HCT116 (cell line): ENCODE data around the gene STOML2.

ENCODE experiments used
- MAX ChIP-seq: IDR thresholded peaks from 2 replicates; pipeline ENCODE4 v1.6.1; 2012
- POLR2A ChIP-seq: IDR thresholded peaks from 2 replicates; pipeline ENCODE4 v1.7.0; 2011; ENCODE audit warnings: borderline replicate concordance; ENCODE audit not compliant: insufficient read depth, insufficient read length; ENCODE audit errors: extremely low read depth
- POLR2AphosphoS5 ChIP-seq: IDR thresholded peaks from 2 replicates; pipeline ENCODE4 v1.6.1; 2011; ENCODE audit warnings: mild to moderate bottlenecking, low read depth, low read length, moderate library complexity
- TCF7L2 ChIP-seq: IDR thresholded peaks from 2 replicates; pipeline ENCODE4 v1.7.0; 2011; ENCODE audit warnings: borderline replicate concordance, inconsistent platforms; ENCODE audit not compliant: insufficient read depth, insufficient read length; ENCODE audit errors: extremely low read depth
- YY1 ChIP-seq: IDR thresholded peaks from 2 replicates; pipeline ENCODE4 v1.6.1; 2011; ENCODE audit warnings: low read length, low read depth, moderate library complexity, mild to moderate bottlenecking; ENCODE audit not compliant: insufficient replicate concordance; ENCODE audit errors: extremely low read depth
- ZBTB33 ChIP-seq: IDR thresholded peaks from 2 replicates; pipeline ENCODE4 v1.6.1; 2011; ENCODE audit warnings: mild to moderate bottlenecking, low read length, moderate library complexity; ENCODE audit not compliant: insufficient replicate concordance; ENCODE audit errors: extremely low read depth
- ZFX ChIP-seq: fragments of 450-650 bp; IDR thresholded peaks from 2 replicates; pipeline ENCODE4 v1.6.1; 2017
- ZNF274 ChIP-seq: fragments of 200-500 bp; sonication (Bioruptor generic); IDR thresholded peaks from 2 replicates; pipeline ENCODE4 v1.6.1; 2014; ENCODE audit warnings: mild to moderate bottlenecking, low read depth, low read length, inconsistent platforms
- TF ChIP-seq, protein P1 (sequence below), 3 experiments: fragments of 200-600 bp in 1 of 3; sonication (generic) in 1 of 3; IDR thresholded peaks in 2 of 3; conservative IDR thresholded peaks in 1 of 3; 2 replicates each; pipeline ENCODE4 v1.5.1; 2012 to 2017; ENCODE audit warnings: low read depth in 2 of 3, low read length in 2 of 3, antibody characterized with exemption in 1 of 3, borderline replicate concordance in 1 of 3, control low read depth in 1 of 3, mild to moderate bottlenecking in 1 of 3, mixed read lengths in 1 of 3, mixed run types in 1 of 3, moderate library complexity in 1 of 3; ENCODE audit not compliant: insufficient read depth in 1 of 3
- TF ChIP-seq, protein P2 (sequence below): IDR thresholded peaks from 2 replicates; pipeline ENCODE4 v1.6.1; 2012

DNA sequence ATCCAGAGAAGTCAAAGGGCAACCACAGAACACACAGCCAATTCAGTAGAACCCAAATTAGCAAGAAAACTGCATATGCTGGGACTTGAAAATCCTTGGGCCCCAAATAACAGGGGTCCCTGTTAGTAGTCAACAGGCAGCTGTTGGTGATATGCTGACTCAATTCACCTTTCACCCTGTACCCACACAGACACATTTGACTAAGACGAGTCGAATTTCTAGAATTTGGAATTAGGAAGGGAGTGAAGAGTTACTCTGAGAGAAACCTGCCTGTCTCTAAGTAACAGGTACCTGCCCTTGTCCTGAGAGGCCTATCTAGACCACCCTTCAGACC, 29.7 kb downstream of the STOML2 start:
- TF ChIP-seq, protein P1, sequence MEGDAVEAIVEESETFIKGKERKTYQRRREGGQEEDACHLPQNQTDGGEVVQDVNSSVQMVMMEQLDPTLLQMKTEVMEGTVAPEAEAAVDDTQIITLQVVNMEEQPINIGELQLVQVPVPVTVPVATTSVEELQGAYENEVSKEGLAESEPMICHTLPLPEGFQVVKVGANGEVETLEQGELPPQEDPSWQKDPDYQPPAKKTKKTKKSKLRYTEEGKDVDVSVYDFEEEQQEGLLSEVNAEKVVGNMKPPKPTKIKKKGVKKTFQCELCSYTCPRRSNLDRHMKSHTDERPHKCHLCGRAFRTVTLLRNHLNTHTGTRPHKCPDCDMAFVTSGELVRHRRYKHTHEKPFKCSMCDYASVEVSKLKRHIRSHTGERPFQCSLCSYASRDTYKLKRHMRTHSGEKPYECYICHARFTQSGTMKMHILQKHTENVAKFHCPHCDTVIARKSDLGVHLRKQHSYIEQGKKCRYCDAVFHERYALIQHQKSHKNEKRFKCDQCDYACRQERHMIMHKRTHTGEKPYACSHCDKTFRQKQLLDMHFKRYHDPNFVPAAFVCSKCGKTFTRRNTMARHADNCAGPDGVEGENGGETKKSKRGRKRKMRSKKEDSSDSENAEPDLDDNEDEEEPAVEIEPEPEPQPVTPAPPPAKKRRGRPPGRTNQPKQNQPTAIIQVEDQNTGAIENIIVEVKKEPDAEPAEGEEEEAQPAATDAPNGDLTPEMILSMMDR (IDR thresholded peaks at IDR 0.05 in 2 of 3, conservative IDR thresholded peaks at IDR 0.05 in 1 of 3; ENCODE audit: borderline replicate concordance in 1 of 3, insufficient read depth in 1 of 3, low read depth in 2 of 3, low read length in 2 of 3), result no peak
- TF ChIP-seq ZNF274 (no peak), MAX (no peak), POLR2A (no peak), ZBTB33 (no peak), POLR2AphosphoS5 (no peak), TCF7L2 (no peak), YY1 (no peak), ZFX (no peak)
- TF ChIP-seq, protein P2, sequence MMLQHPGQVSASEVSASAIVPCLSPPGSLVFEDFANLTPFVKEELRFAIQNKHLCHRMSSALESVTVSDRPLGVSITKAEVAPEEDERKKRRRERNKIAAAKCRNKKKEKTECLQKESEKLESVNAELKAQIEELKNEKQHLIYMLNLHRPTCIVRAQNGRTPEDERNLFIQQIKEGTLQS, result no peak
